ENCODE data around the gene CRB2. TPM values are rescaled to one million over a fixed set of nuclear protein-coding genes. Genes with fewer than 3 reads are reported as not detected.

The CRB2 gene
- total RNA-seq, 3 donors from 2014 or later: 0.47 to 3.7 (median 1.1) TPM

GRCh38 chr9:123314617-123315016, 41.4 kb upstream of the CRB2 start:
- Histone ChIP-seq H3K36me3 (ENCODE audit: low read depth) (no peaks in the 10 kb centered on the region), H3K9me3 (no peaks in the 10 kb centered on the region), H3K4me1 (ENCODE audit: low read depth) (no peaks in the 10 kb centered on the region), H3K4me3 (no peak overlapping the region)
- ATAC-seq (no peak), DNase-seq (no peak)
- intact Hi-C loops (cut with DNase I, micrococcal nuclease): no loop called here
- no peak for TF ChIP-seq CTCF (IDR thresholded peaks at IDR 0.05)

GRCh38 chr9:123315635-123316034, 40.4 kb upstream of the CRB2 start:
- H3K36me3 ChIP-seq (ENCODE audit: low read depth): no peaks in the 10 kb centered on the region
- ATAC-seq (no peak), DNase-seq (no peak)
- H3K9me3 ChIP-seq: no peaks in the 10 kb centered on the region
- no peaks in the 10 kb centered on the region for H3K4me1 ChIP-seq (ENCODE audit: low read depth)
- H3K4me3 ChIP-seq: no peak overlapping the region
- no peak for TF ChIP-seq CTCF (IDR thresholded peaks at IDR 0.05)
- intact Hi-C loops (cut with DNase I, micrococcal nuclease): no loop called here

- intact Hi-C loops (cut with DNase I, micrococcal nuclease): no loop called here
Observed at GRCh38 chr9:123316053-123316718, 39.8 kb upstream of the CRB2 start.

GRCh38 chr9:123318202-123318601, 37.8 kb upstream of the CRB2 start:
- no peak overlapping the region for H3K4me3 ChIP-seq
- ATAC-seq (no peak), DNase-seq (no peak)
- no peak for TF ChIP-seq CTCF (IDR thresholded peaks at IDR 0.05)
- no peaks in the 10 kb centered on the region for H3K9me3 ChIP-seq
- H3K4me1 ChIP-seq (ENCODE audit: low read depth): no peaks in the 10 kb centered on the region
- intact Hi-C loops (cut with DNase I, micrococcal nuclease): no loop called here
- H3K36me3 ChIP-seq (ENCODE audit: low read depth): no peaks in the 10 kb centered on the region

More at GRCh38 chr9:123316053-123316718, 39.8 kb upstream of the CRB2 start:
- DNase-seq (no peak), ATAC-seq (no peak)
- no peak overlapping the region for H3K4me3 ChIP-seq
- TF ChIP-seq CTCF (IDR thresholded peaks at IDR 0.05): no peak
- H3K36me3 ChIP-seq (ENCODE audit: low read depth): no peaks in the 10 kb centered on the region
- H3K4me1 ChIP-seq (ENCODE audit: low read depth): no peaks in the 10 kb centered on the region
- no peaks in the 10 kb centered on the region for H3K9me3 ChIP-seq

GRCh38 chr9:123318961-123319421, 37.0 kb upstream of the CRB2 start:
- intact Hi-C loops (cut with DNase I, micrococcal nuclease): no loop called here
- H3K4me3 ChIP-seq: no peak overlapping the region
- ATAC-seq (no peak), DNase-seq (no peak)
- no peaks in the 10 kb centered on the region for H3K9me3 ChIP-seq
- TF ChIP-seq CTCF (IDR thresholded peaks at IDR 0.05): no peak
- no peaks in the 10 kb centered on the region for H3K4me1 ChIP-seq (ENCODE audit: low read depth)
- no peaks in the 10 kb centered on the region for H3K36me3 ChIP-seq (ENCODE audit: low read depth)

Measured in mucosa of descending colon (tissue), 3 donors.